GM21515 (cell line): ENCODE data around the gene PLS3.

ENCODE experiments used
- ATAC-seq: cut with Tn5 transposase; IDR thresholded peaks from one replicate; pipeline ENCODE4 v1.9.1; 2021; ENCODE audit not compliant: unreplicated experiment

The PLS3 gene

GRCh38 chrX:115687595-115687994 lies 126.6 kb downstream of the PLS3 start:
- ATAC-seq = no peak

GRCh38 chrX:115689931-115690330 lies 129.0 kb downstream of the PLS3 start:
- ATAC-seq = no peak

GRCh38 chrX:115690511-115691216 lies 129.7 kb downstream of the PLS3 start:
- peak; percentile 94 for ATAC-seq

GRCh38 chrX:115693476-115693875 lies 132.5 kb downstream of the PLS3 start:
- no peak for ATAC-seq

GRCh38 chrX:115694028-115694427 lies 133.1 kb downstream of the PLS3 start:
- ATAC-seq = no peak

- no peak for ATAC-seq
Measured at GRCh38 chrX:115696039-115696438, 135.1 kb downstream of the PLS3 start.

- ATAC-seq = no peak
Measured at GRCh38 chrX:115696939-115697338, 136.0 kb downstream of the PLS3 start.

- ATAC-seq = no peak
Measured at GRCh38 chrX:115697806-115698205, 136.8 kb downstream of the PLS3 start.
